Activated CD8-positive, alpha-beta memory T cell treated with anti-CD3 and anti-CD28 coated beads, Interleukin-2, amount 50 U/mL, for 48 hours (primary cell): ENCODE data around the gene CYB561A3.

Source experiments
- DNase-seq: peaks from one replicate; pipeline ENCODE4 v3.0.0-alpha.2; 2020

CYB561A3 gene

GRCh38 chr11:61343792-61344745, 17.6 kb downstream of the CYB561A3 start:
- DNase-seq, result no peak

- no peak for DNase-seq
Observed at GRCh38 chr11:61342207-61342803, 19.4 kb downstream of the CYB561A3 start.

- no peak for DNase-seq
Observed at GRCh38 chr11:61341706-61342105, 20.0 kb downstream of the CYB561A3 start.

- no peak for DNase-seq
Observed at GRCh38 chr11:61340979-61341378, 20.7 kb downstream of the CYB561A3 start.

GRCh38 chr11:61339490-61339878, 22.2 kb downstream of the CYB561A3 start:
- DNase-seq, result no peak

GRCh38 chr11:61338783-61339489, 22.7 kb downstream of the CYB561A3 start:
- DNase-seq, result no peak

- no peak for DNase-seq
Observed at GRCh38 chr11:61337706-61338470, 23.8 kb downstream of the CYB561A3 start.

- peak; percentile 89 for DNase-seq
Observed at GRCh38 chr11:61336171-61336935, 25.3 kb downstream of the CYB561A3 start.

GRCh38 chr11:61335355-61335710, 26.3 kb downstream of the CYB561A3 start:
- DNase-seq, result no peak

- no peak for DNase-seq
Observed at GRCh38 chr11:61334434-61335354, 27.0 kb downstream of the CYB561A3 start.

GRCh38 chr11:61333550-61334433, 27.9 kb downstream of the CYB561A3 start:
- no peak for DNase-seq

GRCh38 chr11:61332797-61333549, 28.7 kb downstream of the CYB561A3 start, which contains the start of the genes DDB1 and TKFC:
Gene DDB1, minus strand, starts transcription at chr11:61333105. Its CDS starts 137 bp downstream, at chr11:61332968.
Gene TKFC, plus strand, starts transcription at chr11:61333228. Its CDS starts 1,501 bp downstream, at chr11:61334729.
- peak; percentile 99 for DNase-seq

GRCh38 chr11:61332281-61332796, 29.3 kb downstream of the CYB561A3 start:
- peak; percentile 67 for DNase-seq

GRCh38 chr11:61331651-61332050, 30.0 kb downstream of the CYB561A3 start:
- DNase-seq, result no peak

GRCh38 chr11:61329871-61330270, 31.8 kb downstream of the CYB561A3 start:
- no peak for DNase-seq

GRCh38 chr11:61328351-61328750, 33.3 kb downstream of the CYB561A3 start:
- DNase-seq, result no peak

- no peak for DNase-seq
Observed at GRCh38 chr11:61327669-61328071, 34.0 kb downstream of the CYB561A3 start.

GRCh38 chr11:61325649-61326414, 35.9 kb downstream of the CYB561A3 start:
- DNase-seq, result no peak
